ENCODE data around the gene KRT73. TPM values are rescaled to one million over a fixed set of nuclear protein-coding genes. Genes with fewer than 3 reads are reported as not detected.
A peak's percentile ranks its signal among the peaks of the same experiment; 100 is the strongest.

Gene KRT73
- total and polyA plus RNA-seq, 9 of the 15 experiments (the other 6 are each of a cell fraction or from before 2014, with no cell fraction given) = 0.09 to 0.18 (median 0.13) TPM; not detected in 5

DNA sequence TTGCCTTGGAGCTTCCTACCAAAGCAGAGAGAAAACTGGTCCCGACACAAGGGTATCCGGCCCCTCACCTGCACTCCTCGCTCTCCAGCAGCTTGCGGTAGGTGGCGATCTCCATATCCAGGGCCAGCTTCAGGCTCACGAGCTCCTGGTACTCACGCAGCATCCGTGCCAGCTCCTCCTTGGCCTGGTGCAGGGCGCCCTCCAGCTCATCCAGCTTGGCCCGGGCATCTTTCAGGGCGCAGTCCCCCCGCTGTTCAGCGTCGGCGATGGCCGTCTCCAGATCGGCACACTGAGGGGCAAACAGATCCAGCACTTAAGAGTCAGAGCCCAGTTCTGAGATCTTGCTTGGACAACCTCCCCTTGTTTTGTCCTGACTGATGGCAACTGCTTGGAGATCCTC is 30.8 kb downstream of the KRT73 start:
- H3K4me1 ChIP-seq (replicated peaks in 1 of 2; ENCODE audit: control insufficient read depth in 2 of 2, insufficient read depth in 2 of 2, low read length in 2 of 2) = peaks cover 0 to 6% of the 10 kb centered on the region in 2 experiments; a peak in 1 of 5 replicates
- H3K27me3 ChIP-seq (ENCODE audit: control insufficient read depth in 2 of 2, insufficient read depth in 2 of 2, low read length in 2 of 2) = peaks cover 4 to 29% of the 10 kb centered on the region in 2 experiments; a peak in 4 of 5 replicates
- 8% methylated on average over 17 of the region's 17 CpGs for WGBS (ENCODE audit: insufficient coverage, low coverage, missing lambda C conversion rate)
- intact Hi-C loops (cut with micrococcal nuclease) = loop anchor here (5.0 to 10.0 kb wide), 4 partner anchors 75 to 433 kb away; no protein-coding TSS in a partner anchor
- ATAC-seq (no peak), DNase-seq (ENCODE audit: extremely low read depth in 1 of 4, low spot score in 3 of 4) (peak in 1 of 4 experiments; percentile 13), FAIRE-seq (no peak)
- no peaks in the 10 kb centered on the region for H3K79me2 ChIP-seq (ENCODE audit: control insufficient read depth, insufficient read depth, low read length)
- no peak overlapping the region for H3K27ac ChIP-seq (ENCODE audit: extremely low read depth, low read depth, low read length)
- CTCF ChIA-PET (ENCODE audit: low intra/inter-chr PET ratio) = interaction anchor here (1.3 kb wide), 1 partner anchor 293 kb away, joined by 6 read pairs; no protein-coding TSS in a partner anchor
- H4K20me1 ChIP-seq (replicated peaks; ENCODE audit: control insufficient read depth, insufficient read depth, low read length) = peaks cover 4% of the 10 kb centered on the region; the same call in 1 of the 2 replicates
- H3K4me2 ChIP-seq (ENCODE audit: insufficient read depth, low read length) = no peak overlapping the region
- no peak overlapping the region for H3K9ac ChIP-seq (ENCODE audit: insufficient read depth in 1 of 2, low read depth in 2 of 2, low read length in 2 of 2)
- in situ Hi-C loops (cut with MboI) = loop anchor here (5.0 kb wide), 1 partner anchor 395 kb away; no protein-coding TSS in a partner anchor
- POLR2A ChIA-PET = interaction anchor here (0.6 to 1.3 kb wide), 4 partner anchors 12 to 205 kb away, joined by 3 to 6 read pairs (median 4); no protein-coding TSS in a partner anchor
- no TSS peak for BruUV-seq (replicated peaks)
- no peak overlapping the region for H3K4me3 ChIP-seq
- no peaks in the 10 kb centered on the region for H3K36me3 ChIP-seq (ENCODE audit: control insufficient read depth, insufficient read depth, low read length)
- no peak overlapping the region for H2AFZ ChIP-seq (ENCODE audit: low read depth, low read length)
- no peaks in the 10 kb centered on the region for H3K9me3 ChIP-seq (replicated peaks; ENCODE audit: control insufficient read depth, insufficient read depth, low read depth, low read length)
- TF ChIP-seq, protein P1, sequence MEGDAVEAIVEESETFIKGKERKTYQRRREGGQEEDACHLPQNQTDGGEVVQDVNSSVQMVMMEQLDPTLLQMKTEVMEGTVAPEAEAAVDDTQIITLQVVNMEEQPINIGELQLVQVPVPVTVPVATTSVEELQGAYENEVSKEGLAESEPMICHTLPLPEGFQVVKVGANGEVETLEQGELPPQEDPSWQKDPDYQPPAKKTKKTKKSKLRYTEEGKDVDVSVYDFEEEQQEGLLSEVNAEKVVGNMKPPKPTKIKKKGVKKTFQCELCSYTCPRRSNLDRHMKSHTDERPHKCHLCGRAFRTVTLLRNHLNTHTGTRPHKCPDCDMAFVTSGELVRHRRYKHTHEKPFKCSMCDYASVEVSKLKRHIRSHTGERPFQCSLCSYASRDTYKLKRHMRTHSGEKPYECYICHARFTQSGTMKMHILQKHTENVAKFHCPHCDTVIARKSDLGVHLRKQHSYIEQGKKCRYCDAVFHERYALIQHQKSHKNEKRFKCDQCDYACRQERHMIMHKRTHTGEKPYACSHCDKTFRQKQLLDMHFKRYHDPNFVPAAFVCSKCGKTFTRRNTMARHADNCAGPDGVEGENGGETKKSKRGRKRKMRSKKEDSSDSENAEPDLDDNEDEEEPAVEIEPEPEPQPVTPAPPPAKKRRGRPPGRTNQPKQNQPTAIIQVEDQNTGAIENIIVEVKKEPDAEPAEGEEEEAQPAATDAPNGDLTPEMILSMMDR (IDR thresholded peaks at IDR 0.05 in 2 of 3, conservative IDR thresholded peaks at IDR 0.05 in 1 of 3; ENCODE audit: insufficient read depth in 2 of 3, low read depth in 1 of 3, low read length in 3 of 3) = peak in 2 of 3 experiments; percentile 29 to 31; a peak in 1 of 6 replicates
- no peak for TF ChIP-seq SMAD4 (CRISPR knock-in tag; conservative IDR thresholded peaks at IDR 0.05)
- peak in 1 of 2 experiments; percentile 28; a peak in 1 of 4 replicates for TF ChIP-seq RAD21 (CRISPR knock-in tag; conservative IDR thresholded peaks at IDR 0.05 in 1 of 2, IDR thresholded peaks at IDR 0.05 in 1 of 2)
- H3K9me1 ChIP-seq (ENCODE audit: control insufficient read depth, insufficient read depth, low read length) = no peaks in the 10 kb centered on the region
